Measurements from ENCODE around the gene FAM227A.
A peak's percentile ranks its signal among the peaks of the same experiment; 100 is the strongest.

DNA sequence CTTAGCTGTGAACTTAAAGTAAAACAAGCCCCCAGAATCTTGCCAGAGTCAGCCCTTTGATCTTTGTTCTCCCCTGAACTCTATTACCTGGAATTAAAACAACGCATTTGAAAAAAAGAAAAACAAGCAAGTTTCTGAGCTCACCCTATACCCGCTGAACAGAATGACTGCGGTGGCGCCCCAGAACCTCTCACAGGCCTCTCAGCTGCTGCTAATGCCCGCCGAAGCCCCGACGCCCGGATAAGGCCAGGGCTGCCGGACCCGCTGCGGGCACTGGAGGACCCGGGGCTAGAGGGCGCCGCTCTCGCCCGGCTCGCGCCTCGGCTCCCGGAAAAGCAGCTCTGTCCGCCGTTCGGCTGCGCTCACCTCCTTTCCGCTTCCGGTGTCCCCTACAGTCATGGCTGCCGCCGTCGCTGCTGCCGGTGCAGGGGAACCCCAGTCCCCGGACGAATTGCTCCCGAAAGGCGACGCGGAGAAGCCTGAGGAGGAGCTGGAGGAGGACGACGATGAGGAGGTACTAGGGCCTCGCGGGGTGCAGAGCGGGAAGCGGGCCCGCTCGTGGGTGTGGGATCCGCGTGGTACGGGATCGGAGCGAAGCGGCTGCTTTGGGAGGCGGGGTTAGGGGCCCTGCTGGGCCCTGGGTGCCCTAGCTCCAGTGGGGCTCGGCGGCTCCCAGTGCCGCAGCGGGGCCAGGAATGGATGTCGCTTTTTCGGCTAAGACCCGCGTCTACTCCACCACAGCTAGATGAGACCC is 25.6 kb upstream of the FAM227A start, which contains the start of gene TOMM22:
- TF ChIP-seq, protein P1, sequence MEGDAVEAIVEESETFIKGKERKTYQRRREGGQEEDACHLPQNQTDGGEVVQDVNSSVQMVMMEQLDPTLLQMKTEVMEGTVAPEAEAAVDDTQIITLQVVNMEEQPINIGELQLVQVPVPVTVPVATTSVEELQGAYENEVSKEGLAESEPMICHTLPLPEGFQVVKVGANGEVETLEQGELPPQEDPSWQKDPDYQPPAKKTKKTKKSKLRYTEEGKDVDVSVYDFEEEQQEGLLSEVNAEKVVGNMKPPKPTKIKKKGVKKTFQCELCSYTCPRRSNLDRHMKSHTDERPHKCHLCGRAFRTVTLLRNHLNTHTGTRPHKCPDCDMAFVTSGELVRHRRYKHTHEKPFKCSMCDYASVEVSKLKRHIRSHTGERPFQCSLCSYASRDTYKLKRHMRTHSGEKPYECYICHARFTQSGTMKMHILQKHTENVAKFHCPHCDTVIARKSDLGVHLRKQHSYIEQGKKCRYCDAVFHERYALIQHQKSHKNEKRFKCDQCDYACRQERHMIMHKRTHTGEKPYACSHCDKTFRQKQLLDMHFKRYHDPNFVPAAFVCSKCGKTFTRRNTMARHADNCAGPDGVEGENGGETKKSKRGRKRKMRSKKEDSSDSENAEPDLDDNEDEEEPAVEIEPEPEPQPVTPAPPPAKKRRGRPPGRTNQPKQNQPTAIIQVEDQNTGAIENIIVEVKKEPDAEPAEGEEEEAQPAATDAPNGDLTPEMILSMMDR (IDR thresholded peaks at IDR 0.05; ENCODE audit: poor library complexity): peak; percentile 89
- TF ChIP-seq EZH2phosphoT487 (IDR thresholded peaks at IDR 0.05; ENCODE audit: low read depth, severe bottlenecking, unreplicated experiment) (no peak), EZH2 (IDR thresholded peaks at IDR 0.05; ENCODE audit: borderline replicate concordance) (no peak)

Measured in hepatocyte (in vitro differentiated cells).